H9 (cell line): Measurements from ENCODE around the gene COL27A1. TPM values are rescaled to one million over a fixed set of nuclear protein-coding genes. Genes with fewer than 3 reads are reported as not detected.

Experiments
- DNase-seq: peaks from one replicate; pipeline ENCODE4 v3.0.0-alpha.2; 2017
- H2AFZ ChIP-seq: one replicate; pipeline ENCODE4 v1.6.1; 2013; ENCODE audit warnings: mild to moderate bottlenecking, low read length, control low read depth, moderate library complexity
- H2AK5ac ChIP-seq: 2 replicates; pipeline ENCODE4 v1.6.1; 2013; ENCODE audit warnings: low read length, control low read depth, mixed read lengths; ENCODE audit not compliant: insufficient read length
- H2BK120ac ChIP-seq: one replicate; pipeline ENCODE4 v1.6.1; 2013; ENCODE audit warnings: low read depth, mild to moderate bottlenecking, low read length, control low read depth, inconsistent platforms; ENCODE audit not compliant: poor library complexity, severe bottlenecking
- H2BK12ac ChIP-seq: 2 replicates; pipeline ENCODE4 v1.6.1; 2013; ENCODE audit warnings: low read length, control low read depth, mixed read lengths, low read depth; ENCODE audit not compliant: insufficient read length
- H2BK15ac ChIP-seq: 2 replicates; pipeline ENCODE4 v1.6.1; 2013; ENCODE audit warnings: low read depth, low read length, control low read depth
- H2BK20ac ChIP-seq: one replicate; pipeline ENCODE4 v1.6.1; 2013; ENCODE audit warnings: low read depth, mild to moderate bottlenecking, low read length, control low read depth, inconsistent platforms; ENCODE audit not compliant: poor library complexity, severe bottlenecking
- H2BK5ac ChIP-seq: 2 replicates; pipeline ENCODE4 v1.6.1; 2013; ENCODE audit warnings: low read length, control low read depth, mixed read lengths; ENCODE audit not compliant: insufficient read length
- H3K14ac ChIP-seq: 2 replicates; pipeline ENCODE4 v1.6.1; 2013; ENCODE audit warnings: low read length, control low read depth; ENCODE audit not compliant: insufficient read depth
- H3K18ac ChIP-seq: 2 replicates; pipeline ENCODE4 v1.6.1; 2013; ENCODE audit warnings: low read depth, mild to moderate bottlenecking, mixed read lengths, low read length, control low read depth; ENCODE audit not compliant: insufficient read length
- H3K23ac ChIP-seq: 2 replicates; pipeline ENCODE4 v1.6.1; 2013; ENCODE audit warnings: low read length, control low read depth, mixed read lengths, low read depth; ENCODE audit not compliant: insufficient read length
- H3K23me2 ChIP-seq: 2 replicates; pipeline ENCODE4 v1.6.1; 2013; ENCODE audit warnings: low read depth, mild to moderate bottlenecking, mixed read lengths, low read length, control low read depth; ENCODE audit not compliant: insufficient read length, poor library complexity, severe bottlenecking
- H3K27ac ChIP-seq: 2 replicates; pipeline ENCODE4 v1.5.1; 2013; ENCODE audit warnings: low read length, control low read depth, mixed read lengths, low read depth; ENCODE audit not compliant: insufficient read length
- H3K27me3 ChIP-seq: 2 replicates; pipeline ENCODE4 v1.6.1; 2013; ENCODE audit warnings: low read length, control low read depth, inconsistent platforms; ENCODE audit not compliant: insufficient read depth
- H3K4ac ChIP-seq: 2 replicates; pipeline ENCODE4 v1.6.1; 2013; ENCODE audit warnings: low read depth, mild to moderate bottlenecking, control low read depth, inconsistent platforms, low read length, moderate library complexity
- H3K4me1 ChIP-seq: 2 replicates; pipeline ENCODE4 v1.6.1; 2013; ENCODE audit warnings: low read length, control low read depth, inconsistent platforms; ENCODE audit not compliant: insufficient read depth
- H3K4me2 ChIP-seq: 2 replicates; pipeline ENCODE4 v1.6.1; 2013; ENCODE audit warnings: low read length, control low read depth, mixed read lengths; ENCODE audit not compliant: insufficient read length, insufficient read depth
- H3K56ac ChIP-seq: 2 replicates; pipeline ENCODE4 v1.6.1; 2013; ENCODE audit warnings: low read depth, mild to moderate bottlenecking, mixed read lengths, low read length, control low read depth; ENCODE audit not compliant: insufficient read length
- H3K79me1 ChIP-seq: 2 replicates; pipeline ENCODE4 v1.6.1; 2013; ENCODE audit warnings: low read depth, mild to moderate bottlenecking, moderate library complexity, low read length, control low read depth, inconsistent platforms; ENCODE audit not compliant: insufficient read depth, poor library complexity, severe bottlenecking
- H3K79me2 ChIP-seq: 2 replicates; pipeline ENCODE4 v1.6.1; 2013; ENCODE audit warnings: low read length, control low read depth, inconsistent platforms; ENCODE audit not compliant: insufficient read depth
- H3K9ac ChIP-seq: 2 replicates; pipeline ENCODE4 v1.6.1; 2013; ENCODE audit warnings: low read length, control low read depth, mixed read lengths; ENCODE audit not compliant: insufficient read length; ENCODE audit errors: extremely low read depth
- H3K9me3 ChIP-seq: one replicate; pipeline ENCODE4 v1.6.1; 2013; ENCODE audit warnings: low read depth, low read length, inconsistent platforms; ENCODE audit not compliant: control insufficient read depth
- H3T11ph ChIP-seq: one replicate; pipeline ENCODE4 v1.6.1; 2013; ENCODE audit warnings: mild to moderate bottlenecking, low read length, control low read depth, inconsistent platforms
- H4K20me1 ChIP-seq: one replicate; pipeline ENCODE4 v1.6.1; 2013; ENCODE audit not compliant: control insufficient read depth, insufficient read length, insufficient read depth
- H4K5ac ChIP-seq: 2 replicates; pipeline ENCODE4 v1.6.1; 2013; ENCODE audit warnings: low read depth, mild to moderate bottlenecking, mixed read lengths, low read length, control low read depth; ENCODE audit not compliant: insufficient read length
- H4K8ac ChIP-seq: replicated peaks from 2 replicates; pipeline ENCODE4 v1.6.1; 2013; ENCODE audit warnings: low read length, control low read depth, mixed read lengths, low read depth; ENCODE audit not compliant: insufficient read length
- H4K91ac ChIP-seq: 2 replicates; pipeline ENCODE4 v1.6.1; 2013; ENCODE audit warnings: low read depth, mild to moderate bottlenecking, moderate library complexity, mixed read lengths, low read length, control low read depth; ENCODE audit not compliant: insufficient read length
- H3K27ac Mint-ChIP-seq, 3 experiments: 2 replicates in 2 of 3; 3 replicates in 1 of 3; pipeline ENCODE4 v1.8.0; 2020 to 2021; ENCODE audit warnings: mixed read lengths in 3 of 3, mild to moderate bottlenecking in 1 of 3, moderate library complexity in 1 of 3
- H3K27me3 Mint-ChIP-seq: 2 replicates; pipeline ENCODE4 v1.8.0; 2021; ENCODE audit warnings: low read depth, mild to moderate bottlenecking, moderate library complexity, mixed read lengths
- H3K36me3 Mint-ChIP-seq, 3 experiments: 2 replicates in 2 of 3; 3 replicates in 1 of 3; pipeline ENCODE4 v1.8.0; 2020 to 2021; ENCODE audit warnings: low read depth in 3 of 3, mixed read lengths in 3 of 3; ENCODE audit not compliant: insufficient read depth in 1 of 3
- H3K4me1 Mint-ChIP-seq, 2 experiments: 2 replicates each; pipeline ENCODE4 v1.8.0; 2020; ENCODE audit warnings: mixed read lengths in 2 of 2
- H3K4me3 Mint-ChIP-seq, 2 experiments: 2 replicates in 1 of 2; 3 replicates in 1 of 2; pipeline ENCODE4 v1.8.0; 2020 to 2021; ENCODE audit warnings: mild to moderate bottlenecking in 2 of 2, mixed read lengths in 2 of 2, moderate library complexity in 1 of 2
- H3K9me3 Mint-ChIP-seq, 2 experiments: 2 replicates in 1 of 2; 3 replicates in 1 of 2; pipeline ENCODE4 v1.8.0; 2020; ENCODE audit warnings: mild to moderate bottlenecking in 2 of 2, mixed read lengths in 2 of 2, moderate library complexity in 1 of 2
- CTCF ChIP-seq: fragments of 200-600 bp; sonication (generic); conservative IDR thresholded peaks from 3 replicates; pipeline ENCODE4 v1.8.0; 2021; ENCODE audit warnings: antibody characterized with exemption, mild to moderate bottlenecking
- WGBS: extraction: QIAGEN DNeasy Blood & Tissue Kit; methylation state at CpG from one replicate; pipeline ENCODE4 v1.1.7; 2013; ENCODE audit warnings: missing lambda C conversion rate, low lambda C conversion rate, mixed read lengths; ENCODE audit not compliant: insufficient read length; ENCODE audit errors: extremely low coverage; 5-methylcytosine and 5-hydroxymethylcytosine counted together
- total RNA-seq: library from RNA; stranded (reverse); gene quantifications from 2 replicates; pipeline ENCODE4 v1.2.1, GENCODE V29; 2021

COL27A1 gene
- total RNA-seq, 1 experiment from 2014 or later: 17.9 TPM

GRCh38 chr9:114123031-114123977 lies 32.0 kb upstream of the COL27A1 start:
- H2BK12ac ChIP-seq: no peak overlapping the region
- H3T11ph ChIP-seq: no peak overlapping the region
- no peak overlapping the region for H3K4me2 ChIP-seq
- TF ChIP-seq CTCF: no peak
- no peak overlapping the region for H3K4ac ChIP-seq
- H4K5ac ChIP-seq: no peak overlapping the region
- H3K27ac Mint-ChIP-seq: peak overlapping the region in 1 of 3 experiments; percentile 66; a peak in 1 of 7 replicates
- H2AFZ ChIP-seq: no peak overlapping the region
- no peak overlapping the region for H2AK5ac ChIP-seq
- H3K79me1 ChIP-seq: no peaks in the 10 kb centered on the region
- H3K79me2 ChIP-seq: no peaks in the 10 kb centered on the region
- H3K36me3 Mint-ChIP-seq: no peaks in the 10 kb centered on the region; a peak in 1 of 7 replicates
- no peak overlapping the region for H2BK15ac ChIP-seq
- H3K27me3 ChIP-seq: no peaks in the 10 kb centered on the region
- no peak overlapping the region for H3K9ac ChIP-seq
- H3K4me3 Mint-ChIP-seq: no peak overlapping the region
- H3K14ac ChIP-seq: no peak overlapping the region; the same call in 1 of the 2 replicates
- no peak overlapping the region for H2BK20ac ChIP-seq
- no peak overlapping the region for H3K27ac ChIP-seq
- no peaks in the 10 kb centered on the region for H4K20me1 ChIP-seq
- no peak for DNase-seq
- no peak overlapping the region for H2BK120ac ChIP-seq
- no peak overlapping the region for H4K91ac ChIP-seq
- H3K4me1 ChIP-seq: no peaks in the 10 kb centered on the region
- H3K18ac ChIP-seq: no peak overlapping the region
- no peak overlapping the region for H4K8ac ChIP-seq
- no peaks in the 10 kb centered on the region for H3K9me3 ChIP-seq
- peaks cover 30% of the 10 kb centered on the region for H3K27me3 Mint-ChIP-seq
- H3K23ac ChIP-seq: no peak overlapping the region
- WGBS: no CpG with 5 or more reads among the region's 9 CpGs
- H3K9me3 Mint-ChIP-seq: peaks cover 0 to 3% of the 10 kb centered on the region in 2 experiments; a peak in 2 of 5 replicates
- no peaks in the 10 kb centered on the region for H3K23me2 ChIP-seq
- peaks cover 7 to 32% of the 10 kb centered on the region in 2 experiments for H3K4me1 Mint-ChIP-seq
- H2BK5ac ChIP-seq: no peak overlapping the region
- H3K56ac ChIP-seq: no peak overlapping the region
